Sigmoid colon (tissue), 4 donors: ENCODE results near the gene ATXN7L2.

ENCODE experiments used
- CTCF ChIP-seq, 4 experiments: fragments of 450-650 bp in 3 of 4; fragments of 200-600 bp in 1 of 4; IDR thresholded peaks; one replicate each; pipeline ENCODE4 v1.5.1; 2016 to 2019; ENCODE audit warnings: antibody characterized with exemption in 4 of 4, mild to moderate bottlenecking in 3 of 4, moderate library complexity in 2 of 4
- EP300 ChIP-seq, 4 donors: sonication (generic); formaldehyde crosslinking; IDR thresholded peaks; one replicate each; pipeline ENCODE4 v1.6.1; 2017; ENCODE audit warnings: antibody characterized with exemption in 4 of 4
- POLR2A ChIP-seq, 2 donors: fragments of 450-650 bp; IDR thresholded peaks; one replicate each; pipeline ENCODE4 v1.6.1; 2016; ENCODE audit warnings: antibody characterized with exemption in 2 of 2, mild to moderate bottlenecking in 2 of 2, moderate library complexity in 2 of 2
- POLR2AphosphoS5 ChIP-seq, 4 donors: sonication (generic); formaldehyde crosslinking; IDR thresholded peaks; one replicate each; pipeline ENCODE4 v1.6.1; 2017; ENCODE audit warnings: antibody characterized with exemption in 4 of 4

DNA sequence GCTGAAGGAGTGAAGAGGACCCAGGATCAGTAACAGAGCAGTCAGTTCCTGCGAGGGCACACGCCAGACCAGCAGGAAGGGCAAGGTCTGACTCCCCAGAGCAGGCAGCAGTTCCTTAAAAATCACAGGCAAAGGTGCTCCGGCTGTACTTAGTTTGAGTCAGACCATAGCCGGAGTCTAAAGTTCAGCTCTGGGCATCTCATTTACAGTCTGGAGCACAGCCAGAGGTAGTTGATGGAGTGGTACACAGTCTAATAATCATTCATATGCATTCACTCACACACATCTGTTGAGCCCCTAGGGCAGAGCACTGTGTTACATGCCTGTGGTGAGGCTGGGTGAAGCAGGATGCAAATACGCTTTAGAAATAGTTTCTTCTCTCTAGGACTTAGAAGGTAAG is 33.2 kb downstream of the ATXN7L2 start:
- TF ChIP-seq CTCF (IDR thresholded peaks at IDR 0.05) (no peak), POLR2AphosphoS5 (IDR thresholded peaks at IDR 0.05) (no peak), EP300 (IDR thresholded peaks at IDR 0.05) (no peak), POLR2A (IDR thresholded peaks at IDR 0.05) (no peak)
